AG09319 (cell line): ENCODE measurements around the gene TPST1.

Experiments used
- DNase-seq: peaks from one replicate; pipeline ENCODE4 v3.0.0-alpha.2; 2010; ENCODE audit warnings: low read depth; ENCODE audit errors: extremely low read depth
- TF ChIP-seq, protein P1 (sequence below): IDR thresholded peaks from 2 replicates; pipeline ENCODE4 v1.5.1; 2011; ENCODE audit warnings: low read depth, mild to moderate bottlenecking, inconsistent platforms, low read length, moderate library complexity

The TPST1 gene

DNA sequence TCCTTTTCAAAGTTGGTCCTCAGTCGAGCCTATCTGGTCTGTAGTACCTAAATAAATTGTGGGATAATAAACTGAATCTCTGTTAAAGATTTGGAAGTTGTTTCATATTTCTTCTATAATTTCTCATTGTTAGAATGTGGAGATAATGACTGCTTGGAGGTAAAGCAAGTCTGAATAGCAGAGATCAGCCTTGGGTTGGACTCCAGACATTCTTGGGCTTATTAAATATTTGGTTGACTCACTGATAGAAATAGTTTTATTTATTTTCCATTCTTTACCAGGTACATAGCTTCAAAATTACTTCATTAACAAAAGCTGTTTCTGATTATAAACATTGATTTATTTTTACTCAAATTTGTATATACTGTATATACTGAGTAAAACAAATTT is 34.3 kb downstream of the TPST1 start:
- no peak for DNase-seq
- TF ChIP-seq, protein P1, sequence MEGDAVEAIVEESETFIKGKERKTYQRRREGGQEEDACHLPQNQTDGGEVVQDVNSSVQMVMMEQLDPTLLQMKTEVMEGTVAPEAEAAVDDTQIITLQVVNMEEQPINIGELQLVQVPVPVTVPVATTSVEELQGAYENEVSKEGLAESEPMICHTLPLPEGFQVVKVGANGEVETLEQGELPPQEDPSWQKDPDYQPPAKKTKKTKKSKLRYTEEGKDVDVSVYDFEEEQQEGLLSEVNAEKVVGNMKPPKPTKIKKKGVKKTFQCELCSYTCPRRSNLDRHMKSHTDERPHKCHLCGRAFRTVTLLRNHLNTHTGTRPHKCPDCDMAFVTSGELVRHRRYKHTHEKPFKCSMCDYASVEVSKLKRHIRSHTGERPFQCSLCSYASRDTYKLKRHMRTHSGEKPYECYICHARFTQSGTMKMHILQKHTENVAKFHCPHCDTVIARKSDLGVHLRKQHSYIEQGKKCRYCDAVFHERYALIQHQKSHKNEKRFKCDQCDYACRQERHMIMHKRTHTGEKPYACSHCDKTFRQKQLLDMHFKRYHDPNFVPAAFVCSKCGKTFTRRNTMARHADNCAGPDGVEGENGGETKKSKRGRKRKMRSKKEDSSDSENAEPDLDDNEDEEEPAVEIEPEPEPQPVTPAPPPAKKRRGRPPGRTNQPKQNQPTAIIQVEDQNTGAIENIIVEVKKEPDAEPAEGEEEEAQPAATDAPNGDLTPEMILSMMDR = no peak

GRCh38 chr7:66245008-66245407 is 39.9 kb downstream of the TPST1 start:
- DNase-seq = no peak
- TF ChIP-seq, protein P1 = no peak

DNA sequence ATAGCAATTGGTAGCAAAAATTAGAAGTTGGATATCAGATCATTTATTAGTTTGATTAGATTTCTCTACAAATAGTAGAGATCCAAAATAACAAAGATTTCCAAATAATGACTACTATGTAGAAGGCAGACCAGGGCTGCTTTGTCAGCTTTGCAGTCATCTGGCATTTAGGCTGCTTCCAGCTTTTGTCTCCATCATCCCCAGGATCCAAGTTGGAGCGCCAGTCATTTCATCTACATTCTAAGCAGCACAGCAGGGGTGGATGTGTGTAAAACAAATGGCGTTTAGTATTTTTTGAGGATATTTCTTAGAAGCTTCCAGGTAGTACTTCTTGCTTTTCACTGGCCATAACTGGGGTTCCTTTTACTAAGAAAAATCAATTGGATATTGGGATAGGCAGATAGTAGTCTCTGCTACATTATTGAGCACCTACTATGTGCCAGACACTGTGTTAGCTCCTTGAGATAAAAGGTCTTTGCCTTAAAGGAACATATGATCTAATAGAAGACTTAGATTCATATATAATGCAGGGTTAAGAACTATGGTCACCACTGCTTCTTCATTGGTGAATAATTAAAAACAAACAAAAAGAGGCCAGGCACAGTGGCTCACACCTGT is 41.5 kb downstream of the TPST1 start:
- no peak for DNase-seq
- TF ChIP-seq, protein P1 = no peak

DNA sequence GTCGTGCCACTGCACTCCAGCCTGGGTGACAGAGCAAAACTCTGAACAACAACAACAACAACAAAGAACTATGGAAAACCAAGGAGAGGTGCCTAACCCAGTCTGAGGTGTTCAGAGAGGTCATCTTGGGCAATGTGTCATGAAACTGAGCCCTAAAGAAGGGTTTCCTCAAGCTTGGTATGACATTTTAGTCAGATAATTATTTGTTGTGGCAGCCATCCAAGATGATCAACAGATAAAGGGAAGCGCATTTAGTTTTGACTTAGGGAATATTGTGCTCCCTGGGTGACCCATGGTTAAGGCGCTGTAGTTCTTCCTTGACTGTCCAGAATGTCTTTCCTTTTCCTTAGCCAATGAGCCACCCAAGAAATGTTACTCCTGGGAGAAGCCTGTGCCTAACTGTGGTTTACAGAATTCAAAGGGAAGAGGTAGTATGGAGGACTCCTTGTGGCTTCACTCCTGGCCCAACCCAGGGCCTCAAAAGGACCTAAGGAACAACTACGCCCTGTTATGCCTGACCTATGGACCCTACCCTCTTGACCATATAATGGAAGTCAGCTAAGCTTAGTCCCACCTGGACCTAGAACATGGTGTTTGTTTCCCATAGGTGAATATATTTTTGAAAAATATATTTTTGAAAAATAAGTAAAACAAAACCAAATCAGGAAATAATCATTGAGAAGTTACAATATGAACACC is 42.4 kb downstream of the TPST1 start:
- TF ChIP-seq, protein P1 = no peak
- no peak for DNase-seq

- TF ChIP-seq, protein P1 = no peak
- no peak for DNase-seq
Measured at GRCh38 chr7:66250711-66251110, 45.6 kb downstream of the TPST1 start.

GRCh38 chr7:66255534-66256100 is 50.5 kb downstream of the TPST1 start:
- DNase-seq = no peak
- TF ChIP-seq, protein P1 = no peak

GRCh38 chr7:66256281-66256680 is 51.1 kb downstream of the TPST1 start:
- DNase-seq = no peak
- TF ChIP-seq, protein P1 = no peak
